DMS153 (cell line): ENCODE measurements around the gene KIF9.
"Not testable (repeated sequence)": the region's sequence is repeated elsewhere in the genome, so short reads cannot be mapped to it uniquely, and the experiment has no call there.

Experiments
- DNase-seq: peaks from one replicate; lab custom pipeline; 2025; lab: John Stamatoyannopoulos, UW

KIF9 gene

DNA sequence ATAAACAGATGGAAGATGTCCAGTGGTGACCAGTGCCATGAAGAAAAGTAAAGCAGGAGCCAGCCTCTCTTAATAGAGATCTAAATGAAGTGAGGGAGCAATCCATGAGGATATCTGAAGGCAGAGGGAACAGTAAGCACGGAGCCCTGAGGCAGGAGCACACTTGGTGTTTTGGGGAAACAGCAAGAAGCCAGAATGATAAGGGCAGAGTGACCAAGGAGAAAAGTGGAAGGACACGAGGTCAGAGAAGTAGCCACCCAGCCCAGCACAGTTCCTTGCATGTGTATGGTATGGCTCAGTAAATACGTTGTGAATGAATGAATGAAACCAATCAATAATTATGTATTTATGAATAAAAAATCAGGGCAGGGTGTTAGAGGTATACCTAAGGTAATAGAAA lies 11.8 kb upstream of the KIF9 start:
- no peak for DNase-seq

DNA sequence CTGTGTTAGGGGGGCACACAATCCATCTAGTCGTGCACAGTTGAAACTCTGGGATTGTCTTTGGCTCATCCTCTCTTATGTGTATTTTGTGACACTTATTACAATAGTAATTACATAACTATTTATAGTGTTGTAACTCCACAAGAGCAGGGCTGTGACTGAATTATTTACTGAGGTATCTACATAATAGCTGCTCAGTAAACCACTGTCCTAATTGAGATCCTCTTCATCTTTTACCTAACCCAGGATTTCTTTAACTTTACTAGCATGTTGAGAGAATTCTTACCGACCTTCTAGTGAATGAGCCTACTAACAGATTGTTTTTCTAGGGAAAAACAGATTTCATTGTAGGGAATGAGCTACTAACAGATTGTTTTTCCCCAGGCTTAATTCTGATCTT lies 11.2 kb upstream of the KIF9 start:
- DNase-seq: no peak

DNA sequence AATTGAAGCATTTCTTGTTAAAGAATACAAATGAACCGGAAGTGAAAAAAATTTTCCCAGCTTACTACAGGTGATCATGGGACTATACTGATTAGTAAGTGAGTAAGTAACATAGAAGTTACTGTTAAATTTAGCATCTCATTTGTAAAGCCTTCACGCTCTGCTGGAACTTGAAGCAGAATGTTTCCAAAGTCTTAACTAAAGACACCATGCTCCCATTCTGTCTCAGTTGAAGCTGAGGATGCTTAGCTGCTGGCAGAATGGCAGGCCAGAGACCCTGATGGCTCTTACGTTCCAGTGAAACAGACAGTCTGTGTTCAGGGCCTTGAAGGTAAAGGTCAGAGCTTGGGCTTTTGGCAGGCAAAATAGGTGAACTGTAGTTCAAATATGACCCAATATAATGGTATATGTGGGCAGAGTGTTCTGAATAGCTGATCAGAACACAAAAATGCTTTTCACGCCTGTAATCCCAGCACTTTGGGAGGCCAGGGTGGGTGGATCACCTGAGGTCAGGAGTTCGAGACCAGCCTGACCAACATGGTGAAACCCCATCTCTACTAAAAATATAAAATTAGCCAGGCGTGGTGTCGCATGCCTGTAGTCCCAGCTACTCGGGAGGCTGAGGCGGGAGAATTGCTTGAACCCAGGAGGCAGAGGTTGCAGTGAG lies 9.3 kb upstream of the KIF9 start:
- DNase-seq: not testable (repeated sequence)

DNA sequence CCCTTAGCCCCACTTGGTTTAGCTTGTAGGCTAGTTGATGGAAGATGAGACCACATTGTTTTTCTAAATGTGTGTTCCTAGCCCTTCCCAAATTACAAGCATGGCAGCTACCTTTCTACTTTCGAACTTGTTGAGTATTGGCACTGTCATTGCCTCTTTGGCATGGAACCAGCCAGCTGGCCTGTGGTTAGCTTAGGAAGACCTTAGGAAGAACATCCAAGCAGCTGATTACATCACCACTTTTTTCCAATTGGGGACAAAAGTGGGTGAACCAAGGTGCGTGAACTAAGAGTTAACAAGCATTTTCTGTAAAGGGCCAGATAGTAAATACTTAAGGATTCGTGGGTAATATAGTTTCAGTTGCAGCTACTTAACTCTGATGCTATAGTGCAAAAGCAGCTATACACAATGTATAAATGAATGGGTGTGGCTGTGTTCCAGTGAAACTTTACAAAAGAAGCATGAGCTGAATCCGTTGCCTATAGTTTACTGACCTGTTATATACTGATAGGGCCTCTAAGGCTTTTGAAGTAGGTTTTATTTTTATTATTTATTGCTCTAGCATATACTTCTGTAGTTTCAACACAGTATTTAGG lies 8.7 kb upstream of the KIF9 start:
- no peak for DNase-seq

DNA sequence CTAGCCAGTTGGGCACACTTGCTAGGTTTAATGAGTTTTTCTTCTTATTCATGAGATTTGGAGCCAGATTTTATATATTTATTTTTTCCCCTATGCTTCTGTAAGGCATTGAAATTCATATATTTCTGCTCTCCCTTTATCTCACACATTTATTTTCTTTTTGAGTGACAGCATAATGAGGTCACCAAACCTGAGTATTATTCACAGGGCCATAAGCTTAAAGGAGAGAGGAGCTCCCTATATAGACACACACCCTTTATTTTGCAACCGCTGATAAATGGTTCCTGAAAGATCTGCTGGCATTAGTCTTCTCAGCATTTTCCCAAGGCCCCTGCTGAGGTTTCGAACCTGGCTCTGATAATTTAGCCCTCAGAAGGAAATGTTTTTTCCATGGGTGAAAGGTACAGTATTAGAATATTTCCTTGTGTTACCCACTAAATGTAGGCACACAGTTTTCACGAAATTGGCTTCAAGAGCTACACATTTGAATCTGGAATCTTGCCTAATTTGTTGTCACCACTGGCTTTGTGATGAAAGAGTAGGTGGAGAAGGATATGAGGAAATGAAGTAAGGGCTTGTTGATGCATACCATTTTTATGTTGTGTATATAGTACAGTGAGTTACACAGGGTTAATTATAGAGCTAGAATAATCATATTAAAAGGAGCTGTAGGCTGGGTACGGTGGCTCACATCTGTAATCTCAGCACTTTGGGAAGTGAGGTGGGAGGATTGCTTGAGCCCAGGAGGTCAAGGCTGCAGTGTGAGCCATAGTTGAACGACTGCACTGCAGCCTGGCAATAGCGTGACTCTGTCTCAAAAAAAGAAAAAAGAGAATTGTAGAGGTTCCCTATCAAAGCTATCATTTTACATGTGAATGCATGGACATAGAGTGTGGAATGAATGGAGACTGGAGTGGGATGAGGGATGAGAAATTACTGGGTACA lies 6.6 kb upstream of the KIF9 start:
- no peak for DNase-seq

DNA sequence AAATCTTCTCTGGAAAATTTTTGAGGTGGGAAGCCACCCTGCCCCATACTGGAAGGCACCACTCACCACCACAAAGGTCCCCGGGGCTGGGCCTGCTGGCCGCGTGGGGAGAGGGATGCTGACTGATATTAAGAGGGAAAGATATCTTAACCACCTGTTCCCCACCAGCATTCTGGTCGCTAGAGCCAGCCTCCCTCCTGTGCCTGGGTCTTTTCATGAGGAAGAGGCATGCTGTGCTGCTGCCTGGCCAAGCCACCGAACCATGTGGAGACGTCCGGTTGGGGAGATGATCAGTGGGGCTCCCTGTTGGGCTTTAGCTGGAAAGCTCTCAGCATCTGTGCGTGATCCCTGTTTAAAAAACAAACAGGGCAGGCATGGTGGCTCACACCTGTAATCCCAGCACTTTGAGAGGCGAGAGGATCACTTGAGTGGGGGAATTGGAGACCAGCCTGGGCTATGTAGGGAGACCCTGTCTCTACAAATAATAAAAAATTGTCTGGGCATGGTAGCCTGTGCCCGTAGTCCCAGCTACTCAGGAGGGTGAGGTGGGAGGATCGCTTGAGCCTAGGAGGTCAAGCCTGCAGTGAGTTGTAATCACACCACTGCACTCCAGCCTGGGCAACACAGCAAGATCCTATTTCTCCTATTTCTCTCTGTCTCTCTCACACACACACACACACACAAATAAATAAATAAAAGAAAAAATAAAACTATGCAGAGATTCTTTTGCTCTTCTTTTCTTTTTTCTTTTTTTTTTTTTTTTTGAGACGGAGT lies 1.2 kb upstream of the KIF9 start:
- DNase-seq: no peak

DNA sequence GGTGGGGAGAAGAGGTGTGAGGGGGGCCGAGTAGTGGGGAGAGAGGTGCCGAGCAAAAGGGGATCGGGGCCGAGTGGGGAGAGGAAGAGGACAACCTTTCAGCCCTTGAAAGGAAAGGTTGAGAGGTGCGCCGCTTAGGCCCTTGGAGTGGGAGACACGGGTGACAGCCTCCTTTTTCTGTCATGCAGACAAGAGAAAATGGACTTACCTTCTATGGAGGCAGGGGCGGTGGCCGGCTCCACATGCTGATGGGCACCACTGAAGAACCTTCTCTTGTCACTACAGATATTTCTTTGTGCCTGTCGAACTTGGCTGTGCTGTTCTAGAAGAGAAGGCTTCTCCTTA lies 566 bp upstream of the KIF9 start:
- no peak for DNase-seq

DNA sequence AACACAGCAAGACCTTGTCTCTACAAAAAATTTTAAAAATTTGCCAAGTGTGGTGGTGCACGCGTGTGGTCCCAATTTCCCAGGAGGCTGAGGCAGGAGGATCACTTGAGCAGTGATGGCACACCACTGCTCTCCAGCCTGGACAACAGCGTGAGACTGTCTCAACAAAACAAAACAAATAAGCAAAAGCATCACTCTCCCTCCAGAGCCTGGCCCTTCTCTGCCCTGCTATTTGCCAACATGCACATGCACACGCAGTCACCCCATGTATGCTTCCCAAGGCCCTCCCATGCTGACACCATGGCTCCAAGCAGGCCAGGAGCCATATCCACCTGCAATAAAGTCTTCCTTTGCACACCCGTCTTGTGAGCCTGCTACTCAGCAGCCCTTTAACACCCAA lies 2.1 kb downstream of the KIF9 start:
- no peak for DNase-seq

DNA sequence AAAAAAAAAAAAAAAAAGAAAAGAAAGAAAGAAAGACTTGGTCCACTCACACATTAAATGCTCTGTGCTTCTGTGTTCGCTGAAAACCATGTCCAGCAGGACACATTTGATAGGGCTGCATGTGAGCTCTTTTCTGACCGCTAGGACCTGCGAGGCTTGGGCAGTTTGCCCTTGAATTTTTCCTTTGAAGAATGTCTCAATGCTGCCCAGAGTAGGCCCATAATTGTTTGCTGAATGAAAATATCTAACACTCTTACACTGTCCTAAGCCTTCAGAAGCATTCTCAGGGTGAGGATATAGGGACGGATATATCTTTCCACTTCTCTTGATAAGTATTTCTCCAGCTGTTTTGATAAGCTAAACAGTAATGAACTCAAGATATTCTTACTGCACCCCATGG lies 6.0 kb downstream of the KIF9 start:
- no peak for DNase-seq

DNA sequence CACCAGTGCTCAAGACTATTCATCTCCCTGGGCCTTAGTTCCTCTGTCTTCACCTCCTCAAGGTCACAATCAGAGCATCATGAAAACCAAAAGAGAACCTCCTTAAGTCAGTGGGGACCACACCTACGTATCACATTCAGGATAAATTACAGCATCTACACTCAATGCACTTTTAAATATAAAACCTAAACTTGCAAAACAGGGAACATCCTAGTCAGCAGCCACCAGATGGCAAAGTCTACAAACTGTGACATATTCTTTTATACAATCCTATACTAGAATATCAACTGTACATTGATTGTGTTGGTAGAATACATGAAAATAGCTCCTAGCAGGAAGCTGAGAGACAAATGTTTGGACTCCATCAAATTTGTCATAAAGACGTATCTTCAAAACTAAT lies 7.9 kb downstream of the KIF9 start:
- no peak for DNase-seq

DNA sequence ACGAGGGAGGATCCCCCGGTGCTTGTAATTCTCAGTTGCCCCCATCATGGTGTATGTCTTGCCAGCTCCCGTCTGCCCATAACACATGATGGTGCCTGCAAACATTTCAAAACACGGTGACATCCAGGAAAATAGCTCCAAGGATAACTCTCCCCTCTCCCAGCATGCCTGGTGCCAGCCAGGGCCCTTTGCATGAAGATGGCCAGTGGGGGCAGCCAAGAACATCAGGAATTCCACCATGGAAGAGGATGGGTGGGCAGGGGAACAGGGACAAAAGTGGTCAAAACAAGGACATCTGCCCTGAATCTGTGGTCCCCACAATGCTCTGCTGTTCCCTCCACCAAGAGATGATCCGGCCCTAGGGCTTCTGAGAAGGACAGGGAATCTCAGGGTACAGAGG lies 9.0 kb downstream of the KIF9 start:
- DNase-seq: no peak

DNA sequence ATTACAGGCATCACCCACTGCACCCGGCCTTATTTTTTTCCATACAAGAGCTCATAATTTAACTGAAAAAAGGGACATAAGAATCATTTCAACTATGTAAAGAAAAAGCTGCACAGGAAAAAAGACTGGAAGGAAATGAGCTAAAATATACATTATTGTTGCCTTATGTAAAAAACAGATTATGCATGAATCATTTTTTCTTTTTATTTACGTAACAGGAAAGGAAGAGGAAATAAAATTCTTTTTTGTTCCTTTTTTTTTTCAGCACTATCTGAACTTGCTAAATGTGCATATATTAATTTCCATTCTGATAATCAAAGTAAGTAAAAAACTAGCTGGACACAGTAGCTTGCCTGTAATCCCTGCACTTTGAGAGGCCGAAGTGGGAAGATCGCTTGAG lies 12.1 kb downstream of the KIF9 start:
- no peak for DNase-seq

DNA sequence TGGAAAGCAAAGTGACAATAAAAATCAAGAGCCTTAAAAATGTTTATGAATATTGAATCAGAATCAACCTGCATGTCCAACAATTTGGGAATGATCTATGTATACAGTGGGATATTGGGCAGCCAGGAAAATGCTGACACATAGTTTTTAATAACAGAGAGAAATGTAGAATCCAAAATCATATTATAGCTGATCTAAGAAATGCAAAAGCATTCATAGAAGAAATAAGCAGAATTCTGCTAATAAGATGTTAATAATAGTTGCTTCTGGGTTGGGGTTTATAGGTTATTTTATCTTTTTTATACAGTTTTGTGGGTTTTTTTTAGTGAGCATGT lies 15.1 kb downstream of the KIF9 start:
- no peak for DNase-seq

DNA sequence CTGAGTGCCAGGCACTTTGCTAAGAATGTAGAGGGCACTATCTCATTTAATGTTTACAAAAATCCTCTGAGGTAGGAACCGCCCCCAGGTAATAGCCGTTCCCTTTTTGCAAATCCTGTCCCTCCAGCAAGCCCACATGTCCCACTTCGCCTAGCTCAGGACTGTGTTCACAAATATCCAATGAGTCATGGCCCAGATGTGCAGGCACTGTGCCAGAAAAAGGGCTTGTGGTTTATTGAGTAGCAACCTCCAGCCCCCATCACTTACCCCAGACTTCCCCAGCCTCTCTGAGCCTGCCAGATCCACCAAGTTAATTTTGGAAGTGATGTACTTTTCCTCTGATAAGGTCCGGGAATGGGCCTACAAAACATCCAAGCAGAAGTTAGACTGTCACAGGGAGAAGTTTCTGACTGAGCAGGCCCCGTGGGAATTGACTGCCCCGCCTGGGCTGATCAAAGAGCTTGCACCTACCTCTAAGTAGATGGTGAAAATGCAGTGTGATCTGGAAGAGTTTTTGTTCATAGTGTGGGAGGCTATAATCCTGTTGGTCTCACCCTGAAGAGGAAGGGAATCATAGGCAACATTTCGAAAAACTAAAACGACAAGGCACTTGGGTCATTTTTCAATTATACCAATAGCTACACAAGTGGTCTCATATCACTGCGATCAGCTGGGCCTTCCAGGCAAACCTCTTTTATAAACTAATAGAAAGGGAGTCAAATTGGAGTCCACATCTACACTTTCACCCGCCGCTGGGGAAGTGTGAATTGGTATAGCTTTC lies 15.7 kb downstream of the KIF9 start:
- DNase-seq: no peak

DNA sequence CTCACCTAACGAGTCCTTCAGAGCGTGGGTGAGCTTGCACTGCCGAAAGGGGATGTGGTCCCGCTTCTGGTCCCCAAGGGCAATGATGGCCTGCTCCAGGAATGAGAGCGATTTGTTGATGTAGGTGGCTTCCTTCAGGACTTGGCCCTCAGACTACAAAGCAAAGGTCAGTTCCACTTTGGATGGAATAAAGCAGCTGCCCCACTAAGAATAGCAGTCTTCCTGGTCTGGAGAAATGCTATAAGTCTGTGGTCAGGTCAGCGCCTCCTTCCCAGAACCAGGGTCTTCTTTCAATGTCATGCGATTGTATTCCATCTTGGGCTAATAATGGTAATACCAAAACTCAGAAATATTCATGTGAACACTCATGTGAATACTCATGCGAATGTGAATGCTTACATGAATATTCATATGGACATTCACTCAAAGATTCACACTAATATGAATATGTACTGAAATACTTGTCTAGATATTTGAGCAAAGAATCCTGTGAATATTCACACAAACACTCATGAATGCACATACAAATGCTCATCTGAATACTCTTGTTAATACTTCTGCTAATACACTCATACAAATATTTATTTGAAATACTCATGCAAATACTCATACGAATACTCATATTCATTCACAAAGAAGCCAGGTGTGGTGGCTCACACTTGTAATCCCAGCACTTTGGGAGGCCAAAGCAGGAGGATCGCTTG lies 16.7 kb downstream of the KIF9 start:
- DNase-seq: no peak

DNA sequence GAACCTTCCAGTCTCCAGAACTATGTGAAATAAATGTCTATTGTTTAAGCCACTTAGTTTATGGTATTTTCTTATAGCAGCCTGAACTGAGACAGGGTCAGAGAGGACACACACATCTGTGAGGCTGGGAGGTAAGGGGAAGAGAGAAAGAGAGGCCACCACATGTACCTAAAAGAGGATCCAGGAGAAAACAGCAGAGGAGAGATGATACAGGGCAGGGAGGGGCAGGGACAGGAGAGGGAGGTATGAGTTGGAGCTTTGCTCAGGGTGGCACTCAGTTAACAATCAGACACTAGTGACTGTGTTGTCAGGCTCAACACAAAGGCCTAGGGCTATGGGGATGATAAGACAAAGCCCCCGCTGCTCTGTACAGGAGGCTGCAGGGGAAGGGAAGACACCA lies 17.6 kb downstream of the KIF9 start:
- DNase-seq: no peak

DNA sequence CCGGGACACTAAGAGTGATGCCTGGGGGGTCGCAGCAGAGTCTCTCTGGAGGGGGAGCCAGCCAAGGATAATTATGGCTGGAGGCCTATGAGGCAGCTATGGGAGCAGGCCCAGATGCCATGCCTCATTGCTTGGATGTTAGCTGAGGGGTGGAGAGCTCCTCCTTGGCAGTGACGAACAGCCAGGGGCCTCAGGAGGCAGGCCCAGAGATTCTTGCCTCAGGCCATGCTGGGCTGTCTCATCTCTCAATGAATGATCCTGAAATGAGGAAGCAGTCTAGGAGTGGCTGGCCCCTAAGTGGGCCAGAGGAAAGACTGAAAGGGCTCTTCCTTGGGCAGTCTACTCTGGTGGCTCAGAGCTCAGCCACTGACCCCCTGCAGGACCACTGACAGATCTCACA lies 21.3 kb downstream of the KIF9 start:
- DNase-seq: no peak

DNA sequence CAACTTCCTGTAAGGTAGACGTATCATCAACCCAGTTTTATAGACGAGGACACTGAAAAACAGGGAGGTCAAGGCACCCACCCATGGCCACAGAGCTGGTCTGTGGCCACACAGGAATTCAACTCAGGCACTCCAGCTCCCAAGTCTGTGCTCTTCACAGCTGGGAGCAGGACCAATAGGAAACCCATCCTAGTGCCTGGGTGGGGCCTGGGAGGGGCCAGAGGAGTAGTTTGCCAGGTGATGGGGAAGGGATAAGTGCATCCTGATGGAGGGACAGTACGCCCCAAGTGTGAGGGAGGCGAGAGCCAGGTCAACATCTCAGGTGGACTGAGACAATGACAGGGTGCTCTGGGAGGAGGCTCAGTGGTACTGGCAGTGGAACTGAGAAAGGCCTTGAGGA lies 22.0 kb downstream of the KIF9 start:
- DNase-seq: no peak

DNA sequence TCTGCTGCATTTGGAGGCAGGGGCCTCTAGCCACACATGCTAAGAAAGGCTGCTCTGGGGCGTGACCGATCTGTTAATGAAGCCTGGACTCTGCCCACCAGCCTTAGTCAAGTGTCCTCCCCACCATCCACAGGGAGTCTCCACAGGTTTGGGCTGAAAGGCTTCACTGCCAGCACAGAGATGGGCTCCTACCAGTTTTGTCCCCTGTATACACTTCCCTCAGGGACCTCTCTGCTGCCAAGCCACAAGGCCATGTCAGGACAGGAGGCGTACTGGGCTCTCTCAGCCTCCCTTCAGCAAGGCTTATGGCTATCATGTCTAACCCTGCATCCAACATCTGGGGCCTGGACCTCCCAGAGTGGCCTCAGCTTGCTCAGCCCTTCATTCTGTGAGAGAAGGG lies 23.5 kb downstream of the KIF9 start:
- DNase-seq: no peak

DNA sequence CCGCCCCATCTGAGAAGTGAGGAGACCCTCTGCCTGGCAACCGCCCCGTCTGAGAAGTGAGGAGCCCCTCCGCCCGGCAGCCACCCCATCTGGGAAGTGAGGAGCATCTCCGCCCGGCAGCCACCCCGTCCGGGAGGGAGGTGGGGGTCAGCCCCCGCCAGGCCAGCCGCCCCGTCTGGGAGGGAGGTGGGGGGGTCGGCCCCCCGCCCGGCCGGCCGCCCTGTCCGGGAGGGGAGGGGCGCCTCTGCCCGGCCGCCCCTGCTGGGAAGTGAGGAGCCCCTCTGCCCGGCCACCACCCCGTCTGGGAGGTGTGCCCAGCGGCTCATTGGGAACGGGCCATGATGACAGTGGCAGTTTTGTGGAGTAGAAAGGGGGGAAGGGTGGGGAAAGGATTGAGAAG lies 26.3 kb downstream of the KIF9 start:
- not testable (repeated sequence) for DNase-seq

DNA sequence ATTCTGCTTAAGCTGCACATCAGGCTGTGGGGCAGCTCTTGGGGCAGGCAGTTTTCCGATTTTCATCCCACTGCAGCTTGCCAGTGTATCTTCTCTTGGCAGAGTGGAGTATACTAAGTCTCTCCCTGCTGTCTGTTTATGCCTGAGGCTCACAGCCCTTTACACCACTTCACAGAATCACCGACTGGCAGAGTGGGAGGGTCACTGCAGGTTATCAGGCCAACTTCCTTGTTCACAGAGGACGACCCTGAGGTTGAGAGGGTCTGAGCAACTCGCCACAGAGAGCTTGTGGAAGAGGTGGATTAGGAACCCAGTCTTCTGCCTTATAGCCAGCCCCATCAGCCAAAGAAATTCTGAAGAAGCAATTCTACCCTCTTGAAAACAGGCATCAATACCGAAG lies 30.9 kb downstream of the KIF9 start:
- no peak for DNase-seq
